GM18517 (cell line): ENCODE results near the gene ADNP2.

Experiments used
- ATAC-seq: cut with Tn5 transposase; IDR thresholded peaks from one replicate; pipeline ENCODE4 v1.9.1; 2021; ENCODE audit warnings: mild to moderate bottlenecking, moderate library complexity; ENCODE audit not compliant: unreplicated experiment

Gene ADNP2

GRCh38 chr18:80106482-80107051 is 2.5 kb upstream of the ADNP2 start:
- ATAC-seq = no peak

- ATAC-seq = no peak
Observed at GRCh38 chr18:80107426-80107825, 1.6 kb upstream of the ADNP2 start.

- no peak for ATAC-seq
Observed at GRCh38 chr18:80108121-80108536, 933 bp upstream of the ADNP2 start.

- ATAC-seq = no peak
Observed at GRCh38 chr18:80109676-80110078, 615 bp downstream of the ADNP2 start.

- ATAC-seq = no peak
Observed at GRCh38 chr18:80112624-80113248, 3.7 kb downstream of the ADNP2 start.

- ATAC-seq = no peak
Observed at GRCh38 chr18:80115035-80115434, 6.0 kb downstream of the ADNP2 start.

GRCh38 chr18:80119111-80119510 is 10.0 kb downstream of the ADNP2 start:
- ATAC-seq = no peak

GRCh38 chr18:80120932-80121331 is 11.9 kb downstream of the ADNP2 start:
- ATAC-seq = no peak

GRCh38 chr18:80124131-80124530 is 15.1 kb downstream of the ADNP2 start:
- no peak for ATAC-seq

- no peak for ATAC-seq
Observed at GRCh38 chr18:80126797-80127196, 17.7 kb downstream of the ADNP2 start.

- no peak for ATAC-seq
Observed at GRCh38 chr18:80127635-80128034, 18.6 kb downstream of the ADNP2 start.

GRCh38 chr18:80129672-80130367 is 20.8 kb downstream of the ADNP2 start:
- no peak for ATAC-seq

- ATAC-seq = no peak
Observed at GRCh38 chr18:80130555-80130954, 21.5 kb downstream of the ADNP2 start.

- ATAC-seq = no peak
Observed at GRCh38 chr18:80132180-80132812, 23.2 kb downstream of the ADNP2 start.

GRCh38 chr18:80133124-80133523 is 24.1 kb downstream of the ADNP2 start:
- no peak for ATAC-seq

- ATAC-seq = no peak
Observed at GRCh38 chr18:80135136-80135535, 26.1 kb downstream of the ADNP2 start.

- ATAC-seq = no peak
Observed at GRCh38 chr18:80136679-80137078, 27.6 kb downstream of the ADNP2 start.

- no peak for ATAC-seq
Observed at GRCh38 chr18:80137137-80137536, 28.1 kb downstream of the ADNP2 start.

GRCh38 chr18:80137976-80138375 is 28.9 kb downstream of the ADNP2 start:
- ATAC-seq = no peak

GRCh38 chr18:80140455-80140985 is 31.5 kb downstream of the ADNP2 start:
- no peak for ATAC-seq

GRCh38 chr18:80143881-80144280 is 34.8 kb downstream of the ADNP2 start:
- ATAC-seq = no peak
